GM12878 (cell line): ENCODE measurements around the gene NGRN. TPM values are rescaled to one million over a fixed set of nuclear protein-coding genes. Genes with fewer than 3 reads are reported as not detected.

Experiments
- ATAC-seq: fragments of 200-7000 bp; cut with Tn5 transposase; 3 replicates; pipeline ENCODE4 v1.9.1; 2020; ENCODE audit warnings: mild to moderate bottlenecking, moderate library complexity
- BruUV-seq: library from RNA; stranded (reverse); fragments of 400-500 nt; replicated peaks from 2 replicates; lab custom pipeline; 2021; lab: Mats Ljungman, UMichigan
- CTCF ChIA-PET: fragments of 300-600 bp; sonication (Branson Sonifier 250); formaldehyde crosslinking; extraction: SDS; loops from one replicate; lab custom pipeline; 2021; ENCODE audit warnings: inconsistent platforms; lab: Yijun Ruan, JAX
- POLR2A ChIA-PET: fragments of 350-600 bp; formaldehyde crosslinking; extraction: SDS; loops from one replicate; lab custom pipeline; 2021; ENCODE audit warnings: inconsistent platforms; lab: Charles Lee
- RAD21 ChIA-PET: fragments of 300-600 bp; sonication (Branson Sonifier 250); formaldehyde crosslinking; loops from one replicate; lab custom pipeline; 2023; ENCODE audit warnings: antibody characterized with exemption; ENCODE audit not compliant: unreplicated experiment; lab: Charles Lee
- SMC1A ChIA-PET: fragments of 300-600 bp; sonication (Branson Sonifier 250); formaldehyde crosslinking; loops from one replicate; lab custom pipeline; 2023; ENCODE audit not compliant: unreplicated experiment, uncharacterized antibody; lab: Charles Lee
- DNase-seq: peaks from one replicate; pipeline ENCODE4 v3.0.0-alpha.2; 2011; ENCODE audit warnings: low read depth, low spot score
- FAIRE-seq: peaks from 3 replicates; lab custom pipeline; 2011; peaks lifted over from hg19 to GRCh38; lab: Jason Lieb, UNC
- H2AFZ ChIP-seq: 2 replicates; pipeline ENCODE4 v1.6.0; 2011; ENCODE audit warnings: low read depth, low read length, control low read depth; ENCODE audit not compliant: control insufficient read depth
- H3K27ac ChIP-seq: 2 replicates; pipeline ENCODE4 v1.5.1; 2011; ENCODE audit warnings: control low read depth; ENCODE audit not compliant: control insufficient read depth, insufficient read depth
- H3K27me3 ChIP-seq, 2 experiments: replicated peaks in 1 of 2; 2 replicates each; pipeline versions ENCODE4 v1.6.0 to v1.6.1; 2011; ENCODE audit warnings: low read length in 1 of 2; ENCODE audit not compliant: control insufficient read depth in 2 of 2, insufficient read depth in 2 of 2
- H3K36me3 ChIP-seq, 2 experiments: 2 replicates each; pipeline ENCODE4 v1.5.1; 2011; ENCODE audit warnings: low read length in 1 of 2; ENCODE audit not compliant: control insufficient read depth in 2 of 2, insufficient read depth in 2 of 2
- H3K4me1 ChIP-seq: 2 replicates; pipeline ENCODE4 v1.6.1; 2011; ENCODE audit warnings: mild to moderate bottlenecking, low read length, moderate library complexity, mixed read lengths; ENCODE audit not compliant: control insufficient read depth, insufficient read depth
- H3K4me2 ChIP-seq: 2 replicates; pipeline ENCODE4 v1.6.0; 2011; ENCODE audit warnings: control low read depth; ENCODE audit not compliant: control insufficient read depth, insufficient read depth
- H3K4me3 ChIP-seq: fragments of 200-600 bp; sonication (generic); 2 replicates; pipeline ENCODE4 v1.5.1; 2016
- H3K79me2 ChIP-seq: 2 replicates; pipeline ENCODE4 v1.6.0; 2011; ENCODE audit warnings: low read length; ENCODE audit not compliant: control insufficient read depth, insufficient read depth
- H3K9ac ChIP-seq: 2 replicates; pipeline ENCODE4 v1.8.0; 2011; ENCODE audit warnings: low read length, control low read depth, mixed read lengths; ENCODE audit not compliant: control insufficient read depth, insufficient read depth
- H3K9me3 ChIP-seq: replicated peaks from 3 replicates; pipeline ENCODE4 v1.5.1; 2011; ENCODE audit warnings: mild to moderate bottlenecking, low read length; ENCODE audit not compliant: control insufficient read depth, insufficient read depth
- H4K20me1 ChIP-seq: 2 replicates; pipeline ENCODE4 v1.6.0; 2011; ENCODE audit not compliant: control insufficient read depth, insufficient read depth
- CHD4 ChIP-seq: fragments of 200-600 bp; sonication (generic); IDR thresholded peaks from 2 replicates; pipeline ENCODE4 v1.6.1; 2016; ENCODE audit warnings: mild to moderate bottlenecking
- ESRRA ChIP-seq: IDR thresholded peaks from 2 replicates; pipeline ENCODE4 v1.6.1; 2012; ENCODE audit warnings: mild to moderate bottlenecking, low read length, improper control_type of control experiment
- NFYB ChIP-seq: IDR thresholded peaks from 2 replicates; pipeline ENCODE4 v1.6.1; 2011; ENCODE audit warnings: low read depth, mild to moderate bottlenecking, low read length, improper control_type of control experiment, moderate library complexity; ENCODE audit not compliant: insufficient read depth
- PKNOX1 ChIP-seq: fragments of 450-650 bp; IDR thresholded peaks from 2 replicates; pipeline ENCODE4 v1.6.1; 2016; ENCODE audit warnings: mild to moderate bottlenecking
- PML ChIP-seq: IDR thresholded peaks from 2 replicates; pipeline ENCODE4 v1.6.1; 2012; ENCODE audit warnings: low read length, inconsistent platforms
- POU2F2 ChIP-seq: IDR thresholded peaks from 3 replicates; pipeline ENCODE4 v1.6.1; 2011; ENCODE audit warnings: low read depth, mild to moderate bottlenecking, low read length, borderline replicate concordance
- SMARCA5 ChIP-seq: fragments of 450-650 bp; IDR thresholded peaks from 2 replicates; pipeline ENCODE4 v1.6.1; 2017; ENCODE audit warnings: mild to moderate bottlenecking
- YBX1 ChIP-seq: fragments of 450-650 bp; IDR thresholded peaks from 2 replicates; pipeline ENCODE4 v1.6.1; 2016; ENCODE audit warnings: antibody characterized with exemption
- ZBTB11 ChIP-seq: fragments of 450-650 bp; formaldehyde crosslinking; IDR thresholded peaks from 2 replicates; pipeline ENCODE4 v1.5.0; 2022; ENCODE audit warnings: mild to moderate bottlenecking, missing genetic modification characterization
- WGBS: methylation state at CpG from one replicate; pipeline ENCODE4 v1.1.6; 2016; ENCODE audit warnings: low lambda C conversion rate; ENCODE audit not compliant: insufficient replicate concordance, insufficient coverage; ENCODE audit errors: missing lambda C conversion rate; 5-methylcytosine and 5-hydroxymethylcytosine counted together
- in situ Hi-C: fragments of 300-500 bp; cut with MboI; formaldehyde crosslinking; loops from 9 replicates; pipeline ENCODE4 v1.14.3; 2018; ENCODE audit warnings: mixed read lengths
- intact Hi-C: fragments of 100-400 bp; cut with micrococcal nuclease; formaldehyde crosslinking; loops from one replicate; pipeline ENCODE4 v1.14.2; 2022; ENCODE audit not compliant: unreplicated experiment
- polyA plus RNA-seq, 11 experiments: library from polyadenylated mRNA; depleted of rRNA in 4 of 11; unstranded in 6 of 11; stranded (reverse) in 5 of 11; fragments of >200 nt; fragmentation: Nextera tagmentation in 4 of 11; fragmentation: Illumina TruSeq in 1 of 11; extraction: Ambion mirVana in 4 of 11; extraction: Trizol in 1 of 11; gene quantifications; 1 replicate in 1 of 11; 2 replicates in 10 of 11; pipeline versions ENCODE4 v1.2.1 to v1.2.3, GENCODE V29; 2011 to 2016; ENCODE audit warnings: inconsistent platforms in 2 of 11, missing spikeins in 2 of 11, low read depth in 1 of 11
- total RNA-seq, 4 experiments: library from RNA; depleted of rRNA in 3 of 4; stranded (reverse); fragments of >200 nt in 3 of 4; fragmentation: Illumina TruSeq in 1 of 4; extraction: Trizol in 1 of 4; gene quantifications; 2 replicates each; pipeline versions ENCODE4 v1.2.1 to v1.2.3, GENCODE V29; 2013 to 2021

NGRN gene
- total and polyA plus RNA-seq, 10 of the 15 experiments (the other 5 are each of a cell fraction or from before 2014, with no cell fraction given), result 5.8 to 31.3 (median 23.2) TPM

GRCh38 chr15:90243943-90244639 is 21.4 kb upstream of the NGRN start (continued):
- TF ChIP-seq YBX1 (no peak), CHD4 (no peak), NFYB (no peak), POU2F2 (no peak), PML (no peak), SMARCA5 (no peak), ESRRA (no peak)

- intact Hi-C loops (no loop called here), in situ Hi-C loops (no loop called here)
- no peaks in the 10 kb centered on the region for H3K9me3 ChIP-seq
- WGBS, result 51% methylated on average over 6 of the region's 6 CpGs
- no peak overlapping the region for H3K27ac ChIP-seq
- DNase-seq, result no peak
- no peaks in the 10 kb centered on the region for H3K36me3 ChIP-seq
- SMC1A ChIA-PET, result interaction anchor here (0.6 to 2.7 kb wide), 6 partner anchors 10 to 204 kb away, joined by 3 to 10 read pairs (median 4); partner anchors contain the start of genes CIB1 and GDPGP1
- peak; percentile 24 for ATAC-seq
- H3K9ac ChIP-seq, result no peak overlapping the region
- H3K4me3 ChIP-seq, result no peak overlapping the region
- H3K4me1 ChIP-seq, result peaks cover 2% of the 10 kb centered on the region; the same call in 1 of the 2 replicates
- H4K20me1 ChIP-seq, result no peaks in the 10 kb centered on the region
- FAIRE-seq, result no peak
- no peak overlapping the region for H2AFZ ChIP-seq
- CTCF ChIA-PET, result interaction anchor here (0.6 to 2.1 kb wide), 9 partner anchors 9 to 86 kb away, joined by 3 to 6 read pairs (median 4); partner anchors contain the start of gene SEMA4B
- POLR2A ChIA-PET, result interaction anchor here (0.6 to 2.5 kb wide), 10 partner anchors 9 to 1055 kb away, joined by 3 to 10 read pairs (median 4); partner anchors contain the start of genes BLM, CIB1 and GDPGP1
- no peaks in the 10 kb centered on the region for H3K79me2 ChIP-seq
- H3K4me2 ChIP-seq, result no peak overlapping the region
- H3K27me3 ChIP-seq, result peaks cover 0 to 2% of the 10 kb centered on the region in 2 experiments; a peak in 1 of 4 replicates
- no TSS peak for BruUV-seq
- RAD21 ChIA-PET, result interaction anchor here (0.5 to 2.8 kb wide), 2 partner anchors 15 to 105 kb away, joined by 5 to 22 read pairs; partner anchors contain the start of genes CIB1 and GDPGP1
- TF ChIP-seq PKNOX1 (peak; percentile 54; the same call in 1 of the 2 replicates), ZBTB11 (CRISPR knock-in tag) (no peak)
These were observed 16.7 kb upstream of the NGRN start for GRCh38 chr15:90248789-90249202.
